Fibroblast of skin of left biceps (primary cell): ENCODE data around the gene ABCA12.

Experiments used
- DNase-seq, 2 experiments: peaks; one replicate each; pipeline ENCODE4 v3.0.0-alpha.2; 2013; ENCODE audit warnings: low read depth in 2 of 2

Gene ABCA12

GRCh38 chr2:215034154-215034553 is 104.3 kb downstream of the ABCA12 start:
- no peak for DNase-seq

GRCh38 chr2:215032153-215032552 is 106.3 kb downstream of the ABCA12 start:
- DNase-seq: no peak

- DNase-seq: peak; percentile 9 to 15
Measured at GRCh38 chr2:215031321-215031720, 107.1 kb downstream of the ABCA12 start.

- no peak for DNase-seq
Measured at GRCh38 chr2:215029936-215030335, 108.5 kb downstream of the ABCA12 start.

GRCh38 chr2:215028231-215028630 is 110.2 kb downstream of the ABCA12 start:
- peak; percentile 41 to 42 for DNase-seq

- no peak for DNase-seq
Measured at GRCh38 chr2:215027779-215028178, 110.6 kb downstream of the ABCA12 start.

GRCh38 chr2:215022910-215023309 is 115.5 kb downstream of the ABCA12 start:
- DNase-seq: no peak

- peak in 1 of 2 experiments; percentile 22 for DNase-seq
Measured at GRCh38 chr2:215022418-215022817, 116.0 kb downstream of the ABCA12 start.

- DNase-seq: no peak
Measured at GRCh38 chr2:215020283-215020682, 118.1 kb downstream of the ABCA12 start.

GRCh38 chr2:215019521-215020145 is 118.8 kb downstream of the ABCA12 start:
- DNase-seq: no peak

GRCh38 chr2:215019085-215019484 is 119.3 kb downstream of the ABCA12 start:
- no peak for DNase-seq

GRCh38 chr2:215015421-215015820 is 123.0 kb downstream of the ABCA12 start:
- DNase-seq: no peak

GRCh38 chr2:215010390-215010789 is 128.0 kb downstream of the ABCA12 start:
- DNase-seq: no peak

GRCh38 chr2:215003001-215003400 is 135.4 kb downstream of the ABCA12 start:
- DNase-seq: no peak

GRCh38 chr2:215002500-215002899 is 135.9 kb downstream of the ABCA12 start:
- no peak for DNase-seq

GRCh38 chr2:215000721-215001120 is 137.7 kb downstream of the ABCA12 start:
- DNase-seq: no peak

GRCh38 chr2:214995926-214996670 is 142.3 kb downstream of the ABCA12 start:
- DNase-seq: no peak

GRCh38 chr2:214995409-214995808 is 143.0 kb downstream of the ABCA12 start:
- no peak for DNase-seq

- no peak for DNase-seq
Measured at GRCh38 chr2:214992911-214993310, 145.5 kb downstream of the ABCA12 start.

GRCh38 chr2:214989187-214989586 is 149.2 kb downstream of the ABCA12 start:
- DNase-seq: no peak

GRCh38 chr2:214987261-214987660 is 151.2 kb downstream of the ABCA12 start:
- DNase-seq: peak; percentile 62 to 67

- no peak for DNase-seq
Measured at GRCh38 chr2:214985619-214986018, 152.8 kb downstream of the ABCA12 start.

- no peak for DNase-seq
Measured at GRCh38 chr2:214966420-214966819, 172.0 kb downstream of the ABCA12 start.
